GM18505 (cell line): ENCODE results near the gene ARID5A.
"Not testable (repeated sequence)": the region's sequence is repeated elsewhere in the genome, so short reads cannot be mapped to it uniquely, and the experiment has no call there.

ENCODE experiments used
- ATAC-seq: cut with Tn5 transposase; IDR thresholded peaks from one replicate; pipeline ENCODE4 v1.9.1; 2021; ENCODE audit not compliant: unreplicated experiment
- POLR2A ChIP-seq: IDR thresholded peaks from 4 replicates; pipeline ENCODE4 v1.6.1; 2011; ENCODE audit warnings: borderline replicate concordance; ENCODE audit not compliant: insufficient read depth, insufficient read length; ENCODE audit errors: extremely low read depth

Gene ARID5A

GRCh38 chr2:96546321-96546720, 9.8 kb downstream of the ARID5A start:
- TF ChIP-seq POLR2A: no peak

GRCh38 chr2:96546797-96547196, 10.2 kb downstream of the ARID5A start:
- no peak for TF ChIP-seq POLR2A
- ATAC-seq: no peak

More at GRCh38 chr2:96546321-96546720, 9.8 kb downstream of the ARID5A start:
- ATAC-seq: no peak

- TF ChIP-seq POLR2A: no peak
Measured at GRCh38 chr2:96547203-96547641, 10.7 kb downstream of the ARID5A start.

GRCh38 chr2:96547731-96548171, 11.2 kb downstream of the ARID5A start:
- TF ChIP-seq POLR2A: no peak
- no peak for ATAC-seq

More at GRCh38 chr2:96547203-96547641, 10.7 kb downstream of the ARID5A start:
- no peak for ATAC-seq

GRCh38 chr2:96548558-96549465, 12.3 kb downstream of the ARID5A start:
- no peak for ATAC-seq
- no peak for TF ChIP-seq POLR2A

GRCh38 chr2:96549466-96549785, 12.9 kb downstream of the ARID5A start:
- peak; percentile 13 for TF ChIP-seq POLR2A
- no peak for ATAC-seq

- ATAC-seq: no peak
- no peak for TF ChIP-seq POLR2A
Measured at GRCh38 chr2:96549967-96550786, 13.6 kb downstream of the ARID5A start.

GRCh38 chr2:96550787-96551604, 14.4 kb downstream of the ARID5A start:
- no peak for TF ChIP-seq POLR2A
- ATAC-seq: no peak

- no peak for TF ChIP-seq POLR2A
- ATAC-seq: no peak
Measured at GRCh38 chr2:96551605-96552314, 15.2 kb downstream of the ARID5A start.

- peak; percentile 27 for TF ChIP-seq POLR2A
- no peak for ATAC-seq
Measured at GRCh38 chr2:96552315-96553175, 16.0 kb downstream of the ARID5A start.

GRCh38 chr2:96553176-96553956, 16.8 kb downstream of the ARID5A start:
- TF ChIP-seq POLR2A: no peak
- no peak for ATAC-seq

- not testable (repeated sequence) for ATAC-seq
Measured at GRCh38 chr2:96553957-96554292, 17.4 kb downstream of the ARID5A start.
